OCI-LY7 (cell line): ENCODE measurements around the gene KIAA1549. TPM values are rescaled to one million over a fixed set of nuclear protein-coding genes. Genes with fewer than 3 reads are reported as not detected.

Experiments used
- BruUV-seq: library from RNA; stranded (reverse); fragments of 400-500 nt; replicated peaks from 2 replicates; lab custom pipeline; 2021; lab: Mats Ljungman, UMichigan
- CTCF ChIA-PET: fragments of 300-600 bp; sonication (Branson Sonifier 250); formaldehyde crosslinking; loops from one replicate; lab custom pipeline; 2022; ENCODE audit warnings: antibody characterized with exemption; ENCODE audit not compliant: unreplicated experiment; lab: Charles Lee
- POLR2A ChIA-PET: fragments of 300-600 bp; sonication (Branson Sonifier 250); formaldehyde crosslinking; loops from one replicate; lab custom pipeline; 2022; ENCODE audit warnings: antibody characterized with exemption; lab: Charles Lee
- DNase-seq: peaks from one replicate; pipeline ENCODE4 v3.0.0-alpha.2; 2015; ENCODE audit warnings: low spot score
- H2AFZ ChIP-seq: fragments of 200-600 bp; sonication (generic), shearing (Covaris generic); 2 replicates; pipeline ENCODE4 v1.6.1; 2014; ENCODE audit warnings: mild to moderate bottlenecking, antibody characterized with exemption, low read length, moderate library complexity
- H3K27ac ChIP-seq: fragments of 200-600 bp; sonication (generic); 2 replicates; pipeline ENCODE4 v1.5.1; 2014; ENCODE audit warnings: mixed run types, low read depth, mild to moderate bottlenecking, moderate library complexity, low read length, inconsistent platforms; ENCODE audit not compliant: poor library complexity, severe bottlenecking
- H3K36me3 ChIP-seq: fragments of 200-600 bp; sonication (generic); 2 replicates; pipeline ENCODE4 v1.6.1; 2014; ENCODE audit warnings: mild to moderate bottlenecking, antibody characterized with exemption, low read length, moderate library complexity, mixed read lengths; ENCODE audit not compliant: insufficient read depth
- H3K4me1 ChIP-seq: fragments of 200-600 bp; sonication (generic); 2 replicates; pipeline ENCODE4 v1.5.1; 2014; ENCODE audit warnings: mild to moderate bottlenecking, low read length; ENCODE audit not compliant: insufficient read depth, poor library complexity, severe bottlenecking
- H3K4me2 ChIP-seq: fragments of 200-600 bp; sonication (generic); 2 replicates; pipeline ENCODE4 v1.6.1; 2014; ENCODE audit warnings: mild to moderate bottlenecking, low read length
- H3K4me3 ChIP-seq: fragments of 200-600 bp; sonication (generic); 2 replicates; pipeline ENCODE4 v1.5.1; 2014; ENCODE audit warnings: mild to moderate bottlenecking, low read depth, low read length; ENCODE audit not compliant: poor library complexity, severe bottlenecking
- H3K79me2 ChIP-seq: fragments of 200-600 bp; sonication (generic); 2 replicates; pipeline ENCODE4 v1.6.1; 2016; ENCODE audit warnings: low read depth, mild to moderate bottlenecking, low read length, moderate library complexity, mixed read lengths; ENCODE audit not compliant: insufficient read depth
- H3K9me2 ChIP-seq: fragments of 200-600 bp; sonication (generic); 2 replicates; pipeline ENCODE4 v1.6.1; 2016; ENCODE audit warnings: mild to moderate bottlenecking, low read length, mixed read lengths; ENCODE audit not compliant: insufficient read depth
- H3K9me3 ChIP-seq: fragments of 200-600 bp; sonication (generic); 2 replicates; pipeline ENCODE4 v1.6.1; 2014; ENCODE audit warnings: mild to moderate bottlenecking, mixed run types, low read length, mixed read lengths
- H4K20me1 ChIP-seq: fragments of 200-600 bp; sonication (generic); 2 replicates; pipeline ENCODE4 v1.6.1; 2014; ENCODE audit warnings: mild to moderate bottlenecking, antibody characterized with exemption, low read length, moderate library complexity, mixed read lengths; ENCODE audit not compliant: insufficient read depth
- EZH2phosphoT487 ChIP-seq: fragments of 200-600 bp; sonication (generic); IDR thresholded peaks from 2 replicates; pipeline ENCODE4 v1.6.1; 2018; ENCODE audit warnings: low read depth, borderline replicate concordance, mild to moderate bottlenecking, mixed run types, antibody characterized with exemption, low read length, moderate library complexity, mixed read lengths
- intact Hi-C: fragments of 100-400 bp; cut with micrococcal nuclease; formaldehyde crosslinking; loops from one replicate; pipeline ENCODE4 v1.10.0; 2022; ENCODE audit not compliant: unreplicated experiment
- total RNA-seq, 2 experiments: library from RNA; depleted of rRNA in 1 of 2; stranded (reverse); fragments of >200 nt in 1 of 2; shearing (Covaris generic) in 1 of 2; gene quantifications; 2 replicates each; pipeline ENCODE4 v1.2.3, GENCODE V29; 2014 to 2022
- TF ChIP-seq, protein P1 (sequence below): fragments of 200-600 bp; sonication (generic); conservative IDR thresholded peaks from 2 replicates; pipeline ENCODE4 v1.5.1; 2014; ENCODE audit warnings: mild to moderate bottlenecking, antibody characterized with exemption, low read length, moderate library complexity, mixed read lengths

The KIAA1549 gene
- total RNA-seq, 2 experiments from 2014 or later, result 0.03 to 3.0 TPM

DNA sequence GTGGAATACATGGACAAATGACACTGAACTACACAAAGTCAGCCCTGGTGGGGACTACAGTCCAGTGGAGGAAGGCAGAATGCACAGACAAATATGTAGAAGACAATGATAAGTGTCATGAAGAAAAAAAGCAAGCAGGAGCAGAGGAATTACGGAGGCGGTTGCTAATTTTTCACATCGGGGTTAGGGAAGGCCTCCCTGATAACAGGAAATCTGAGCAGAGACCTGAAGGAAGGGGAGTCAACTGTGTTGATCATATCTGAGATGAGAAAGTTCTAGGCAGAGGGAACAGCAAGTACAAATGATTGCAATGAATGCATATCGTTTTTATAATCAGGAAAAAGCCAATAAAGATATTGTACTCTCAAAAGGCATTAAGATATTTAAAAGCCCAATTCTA, 14.0 kb downstream of the KIAA1549 start:
- BruUV-seq, result no TSS peak
- Histone ChIP-seq H3K4me2 (no peak overlapping the region), H3K9me2 (no peaks in the 10 kb centered on the region), H3K36me3 (no peaks in the 10 kb centered on the region), H2AFZ (no peak overlapping the region), H3K4me3 (no peak overlapping the region), H3K4me1 (no peaks in the 10 kb centered on the region), H4K20me1 (no peaks in the 10 kb centered on the region), H3K79me2 (no peaks in the 10 kb centered on the region), H3K27ac (no peak overlapping the region), H3K9me3 (no peaks in the 10 kb centered on the region)
- no peak for DNase-seq
- ChIA-PET CTCF (no interaction called here), POLR2A (no interaction called here)
- intact Hi-C loops, result no loop called here
- no peak for TF ChIP-seq EZH2phosphoT487
- TF ChIP-seq, protein P1, sequence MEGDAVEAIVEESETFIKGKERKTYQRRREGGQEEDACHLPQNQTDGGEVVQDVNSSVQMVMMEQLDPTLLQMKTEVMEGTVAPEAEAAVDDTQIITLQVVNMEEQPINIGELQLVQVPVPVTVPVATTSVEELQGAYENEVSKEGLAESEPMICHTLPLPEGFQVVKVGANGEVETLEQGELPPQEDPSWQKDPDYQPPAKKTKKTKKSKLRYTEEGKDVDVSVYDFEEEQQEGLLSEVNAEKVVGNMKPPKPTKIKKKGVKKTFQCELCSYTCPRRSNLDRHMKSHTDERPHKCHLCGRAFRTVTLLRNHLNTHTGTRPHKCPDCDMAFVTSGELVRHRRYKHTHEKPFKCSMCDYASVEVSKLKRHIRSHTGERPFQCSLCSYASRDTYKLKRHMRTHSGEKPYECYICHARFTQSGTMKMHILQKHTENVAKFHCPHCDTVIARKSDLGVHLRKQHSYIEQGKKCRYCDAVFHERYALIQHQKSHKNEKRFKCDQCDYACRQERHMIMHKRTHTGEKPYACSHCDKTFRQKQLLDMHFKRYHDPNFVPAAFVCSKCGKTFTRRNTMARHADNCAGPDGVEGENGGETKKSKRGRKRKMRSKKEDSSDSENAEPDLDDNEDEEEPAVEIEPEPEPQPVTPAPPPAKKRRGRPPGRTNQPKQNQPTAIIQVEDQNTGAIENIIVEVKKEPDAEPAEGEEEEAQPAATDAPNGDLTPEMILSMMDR, result no peak

DNA sequence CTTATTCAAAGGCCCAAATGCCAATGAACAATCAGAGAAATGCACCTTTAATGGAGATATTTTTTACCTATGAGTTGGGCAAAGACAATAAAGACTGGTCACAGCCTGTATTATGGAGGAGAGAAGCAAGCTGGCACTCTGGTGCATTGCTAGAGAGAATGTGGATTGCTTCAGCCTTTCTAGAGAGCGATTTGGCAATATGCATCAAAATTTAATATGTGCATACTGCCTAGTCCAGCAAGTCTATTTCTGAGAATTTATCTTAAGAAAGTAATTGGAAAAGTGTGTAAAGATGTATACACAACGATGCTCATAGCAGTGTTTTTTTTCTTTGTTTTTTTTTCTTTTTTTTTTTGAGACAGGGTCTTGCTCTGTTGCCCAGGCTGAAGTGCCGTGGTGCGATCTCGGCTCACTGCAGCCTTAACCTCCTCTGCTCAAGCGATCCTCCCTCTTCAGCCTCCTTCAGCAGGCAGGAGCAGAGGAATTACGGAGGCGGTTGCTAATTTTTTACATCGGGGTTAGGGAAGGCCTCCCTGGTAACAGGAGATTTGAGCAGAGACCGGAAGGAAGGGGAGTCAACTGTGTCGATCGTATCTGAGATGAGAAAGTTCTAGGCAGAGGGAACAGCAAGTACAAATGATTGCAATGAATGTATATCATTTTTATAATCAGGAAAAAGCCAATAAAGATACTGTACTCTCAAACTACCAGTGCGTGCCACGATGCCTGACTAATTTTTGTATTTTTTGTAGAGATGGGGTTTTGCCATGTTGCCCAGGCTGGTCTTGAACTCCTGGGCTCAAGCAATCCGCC, 16.4 kb downstream of the KIAA1549 start:
- no peak for DNase-seq
- Histone ChIP-seq H3K79me2 (no peaks in the 10 kb centered on the region), H3K9me2 (no peaks in the 10 kb centered on the region), H3K4me1 (no peaks in the 10 kb centered on the region), H3K4me2 (no peak overlapping the region), H2AFZ (no peak overlapping the region), H4K20me1 (no peaks in the 10 kb centered on the region), H3K36me3 (no peaks in the 10 kb centered on the region), H3K27ac (no peak overlapping the region), H3K9me3 (no peaks in the 10 kb centered on the region), H3K4me3 (no peak overlapping the region)
- ChIA-PET CTCF (no interaction called here), POLR2A (no interaction called here)
- BruUV-seq, result no TSS peak
- TF ChIP-seq EZH2phosphoT487, result no peak
- TF ChIP-seq, protein P1, result no peak
- intact Hi-C loops, result no loop called here

DNA sequence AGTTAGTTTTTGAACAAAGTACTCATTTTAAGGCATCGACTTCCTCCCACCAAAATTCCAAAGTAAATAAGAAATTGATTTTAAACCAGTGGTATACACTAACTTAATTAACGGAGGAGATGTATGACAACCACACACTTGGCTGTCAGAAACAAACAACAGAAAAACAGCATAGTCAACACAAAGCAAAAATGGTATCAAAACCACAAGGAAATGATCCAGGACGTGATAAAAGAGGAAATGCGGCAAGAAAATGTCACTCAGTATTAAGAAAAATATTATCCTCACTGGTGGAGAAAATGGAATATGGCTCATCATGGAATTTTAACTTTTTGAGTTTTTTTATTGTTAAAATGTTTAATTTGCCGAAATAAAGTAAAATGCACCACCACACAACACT, 17.5 kb downstream of the KIAA1549 start:
- ChIA-PET POLR2A (no interaction called here), CTCF (no interaction called here)
- H3K4me2 ChIP-seq, result no peak overlapping the region
- H4K20me1 ChIP-seq, result no peaks in the 10 kb centered on the region
- no peaks in the 10 kb centered on the region for H3K4me1 ChIP-seq
- no peak overlapping the region for H3K27ac ChIP-seq
- H3K36me3 ChIP-seq, result no peaks in the 10 kb centered on the region
- no peaks in the 10 kb centered on the region for H3K9me2 ChIP-seq
- H3K79me2 ChIP-seq, result no peaks in the 10 kb centered on the region
- intact Hi-C loops, result no loop called here
- no peak for TF ChIP-seq EZH2phosphoT487
- TF ChIP-seq, protein P1, result no peak
- no TSS peak for BruUV-seq
- no peak overlapping the region for H2AFZ ChIP-seq
- H3K4me3 ChIP-seq, result no peak overlapping the region
- H3K9me3 ChIP-seq, result no peaks in the 10 kb centered on the region
- DNase-seq, result no peak
